ENCODE data around the gene DDAH1.

The DDAH1 gene

GRCh38 chr1:85433096-85433495, 31.9 kb downstream of the DDAH1 start:
- no peaks in the 10 kb centered on the region for H3K27me3 Mint-ChIP-seq (ENCODE audit: low read depth)
- no peak overlapping the region for H3K4me3 Mint-ChIP-seq
- no peak for TF ChIP-seq CTCF (IDR thresholded peaks at IDR 0.05; ENCODE audit: unreplicated experiment in 3 of 3)
- peaks cover 5% of the 10 kb centered on the region for H3K4me1 Mint-ChIP-seq
- H3K27ac Mint-ChIP-seq: no peak overlapping the region
- H3K36me3 Mint-ChIP-seq (ENCODE audit: low read depth): peaks cover 10% of the 10 kb centered on the region
- H3K9me3 Mint-ChIP-seq: peaks cover under 1% of the 10 kb centered on the region

GRCh38 chr1:85428471-85429089, 36.4 kb downstream of the DDAH1 start:
- Mint-ChIP-seq H3K9me3 (peaks cover 2% of the 10 kb centered on the region), H3K36me3 (ENCODE audit: low read depth) (peaks cover 13% of the 10 kb centered on the region), H3K4me3 (no peak overlapping the region), H3K4me1 (no peaks in the 10 kb centered on the region), H3K27me3 (ENCODE audit: low read depth) (no peaks in the 10 kb centered on the region), H3K27ac (no peak overlapping the region)
- TF ChIP-seq CTCF (IDR thresholded peaks at IDR 0.05; ENCODE audit: unreplicated experiment in 3 of 3): no peak

- no peak for TF ChIP-seq CTCF (IDR thresholded peaks at IDR 0.05; ENCODE audit: unreplicated experiment in 3 of 3)
- no peak overlapping the region for H3K4me3 Mint-ChIP-seq
- H3K4me1 Mint-ChIP-seq: no peaks in the 10 kb centered on the region
- H3K9me3 Mint-ChIP-seq: peaks cover 2% of the 10 kb centered on the region
- peaks cover 13% of the 10 kb centered on the region for H3K36me3 Mint-ChIP-seq (ENCODE audit: low read depth)
- H3K27ac Mint-ChIP-seq: no peak overlapping the region
- H3K27me3 Mint-ChIP-seq (ENCODE audit: low read depth): no peaks in the 10 kb centered on the region
These were observed 37.1 kb downstream of the DDAH1 start for GRCh38 chr1:85427849-85428248.

DNA sequence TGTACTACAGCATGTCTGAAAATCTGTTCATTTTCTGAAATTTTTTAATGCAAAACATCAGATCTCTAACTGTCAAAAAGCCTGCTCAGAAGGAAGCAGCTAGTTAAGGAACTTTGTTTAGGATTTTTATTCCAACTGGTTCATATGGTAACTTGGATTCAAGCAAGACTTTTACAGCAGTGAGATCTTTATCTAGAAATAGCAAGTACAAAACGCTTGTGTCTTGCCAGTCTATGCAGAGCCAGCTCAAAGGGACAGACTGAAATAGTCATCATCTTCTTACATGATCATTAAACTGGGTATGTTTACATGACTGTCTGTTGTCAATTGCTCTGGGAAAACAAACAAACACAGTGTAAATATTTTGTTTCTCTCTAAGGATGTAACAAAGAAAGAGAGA, 37.6 kb downstream of the DDAH1 start:
- Mint-ChIP-seq H3K27ac (no peak overlapping the region), H3K36me3 (ENCODE audit: low read depth) (peaks cover 13% of the 10 kb centered on the region), H3K4me1 (no peaks in the 10 kb centered on the region), H3K4me3 (no peak overlapping the region), H3K9me3 (peaks cover 2% of the 10 kb centered on the region), H3K27me3 (ENCODE audit: low read depth) (no peaks in the 10 kb centered on the region)
- no peak for TF ChIP-seq CTCF (IDR thresholded peaks at IDR 0.05; ENCODE audit: unreplicated experiment in 3 of 3)

GRCh38 chr1:85421179-85421578, 43.8 kb downstream of the DDAH1 start:
- H3K9me3 Mint-ChIP-seq: peaks cover 7% of the 10 kb centered on the region

More at GRCh38 chr1:85421179-85421578, 43.8 kb downstream of the DDAH1 start:
- Mint-ChIP-seq H3K27ac (no peak overlapping the region), H3K4me1 (no peaks in the 10 kb centered on the region), H3K27me3 (ENCODE audit: low read depth) (no peaks in the 10 kb centered on the region), H3K36me3 (ENCODE audit: low read depth) (peaks cover 4% of the 10 kb centered on the region), H3K4me3 (no peak overlapping the region)
- TF ChIP-seq CTCF (IDR thresholded peaks at IDR 0.05; ENCODE audit: unreplicated experiment in 3 of 3): no peak

Data from nephron (organoid).